Measurements from ENCODE around the gene SLC50A1.
A peak's percentile ranks its signal among the peaks of the same experiment; 100 is the strongest.

The SLC50A1 gene

GRCh38 chr1:155177192-155177917 is 41.7 kb downstream of the SLC50A1 start:
- Histone ChIP-seq H3K4me1 (ENCODE audit: control insufficient read depth, insufficient read depth, low read length) (no peaks in the 10 kb centered on the region), H3K27ac (ENCODE audit: extremely low read depth, low read depth, low read length) (no peak overlapping the region), H3K4me3 (ENCODE audit: low read depth, low read length) (no peak overlapping the region), H3K36me3 (ENCODE audit: control insufficient read depth in 2 of 2, insufficient read depth in 1 of 2, low read length in 2 of 2) (no peaks in the 10 kb centered on the region), H3K9me3 (ENCODE audit: control insufficient read depth, insufficient read depth, low read depth, low read length) (no peaks in the 10 kb centered on the region)
- POLR2A ChIA-PET, result interaction anchor here (1.0 to 1.4 kb wide), 3 partner anchors 17 to 145 kb away, joined by 3 to 11 read pairs (median 4); no protein-coding TSS in a partner anchor
- CTCF ChIA-PET, result interaction anchor here (0.5 to 4.3 kb wide), 13 partner anchors 9 to 1827 kb away, joined by 3 to 49 read pairs (median 4); partner anchors contain the start of gene THBS3
- TF ChIP-seq ZNF843 (tag by site-specific recombination; IDR thresholded peaks at IDR 0.05) (no peak), KLF7 (tag by site-specific recombination; IDR thresholded peaks at IDR 0.05; ENCODE audit: borderline replicate concordance) (no peak), PRDM10 (tag by site-specific recombination; IDR thresholded peaks at IDR 0.05) (no peak), ZNF416 (tag by site-specific recombination; IDR thresholded peaks at IDR 0.05) (no peak), HOXA7 (CRISPR knock-in tag; IDR thresholded peaks at IDR 0.05; ENCODE audit: borderline replicate concordance) (no peak), ZFP41 (tag by site-specific recombination; IDR thresholded peaks at IDR 0.05; ENCODE audit: borderline replicate concordance) (no peak), ZNF670 (tag by site-specific recombination; IDR thresholded peaks at IDR 0.05; ENCODE audit: low read depth) (no peak), ATF2 (tag by site-specific recombination; IDR thresholded peaks at IDR 0.05; ENCODE audit: low read depth) (no peak), ZSCAN30 (tag by site-specific recombination; IDR thresholded peaks at IDR 0.05) (no peak), FEZF1 (tag by site-specific recombination; IDR thresholded peaks at IDR 0.05) (no peak), BCL11A (tag by site-specific recombination; IDR thresholded peaks at IDR 0.05; ENCODE audit: low read depth) (no peak)

- no peak for TF ChIP-seq GLI4 (tag by site-specific recombination; IDR thresholded peaks at IDR 0.05)
- Histone ChIP-seq H3K9me3 (ENCODE audit: control insufficient read depth, insufficient read depth, low read depth, low read length) (no peaks in the 10 kb centered on the region), H3K27ac (ENCODE audit: extremely low read depth, low read depth, low read length) (no peak overlapping the region), H3K36me3 (ENCODE audit: control insufficient read depth in 2 of 2, insufficient read depth in 1 of 2, low read length in 2 of 2) (no peaks in the 10 kb centered on the region), H3K4me1 (ENCODE audit: control insufficient read depth, insufficient read depth, low read length) (no peaks in the 10 kb centered on the region), H3K4me3 (ENCODE audit: low read depth, low read length) (no peak overlapping the region)
- ChIA-PET POLR2A (interaction anchor here (1.0 to 1.4 kb wide), 3 partner anchors 16 to 144 kb away, joined by 3 to 11 read pairs (median 4); no protein-coding TSS in a partner anchor), CTCF (interaction anchor here (0.6 to 4.3 kb wide), 5 partner anchors 15 to 415 kb away, joined by 3 to 49 read pairs (median 7); no protein-coding TSS in a partner anchor)
Measured at GRCh38 chr1:155177918-155178281, 42.2 kb downstream of the SLC50A1 start.

GRCh38 chr1:155178441-155179111 is 42.9 kb downstream of the SLC50A1 start:
- Histone ChIP-seq H3K9me3 (ENCODE audit: control insufficient read depth, insufficient read depth, low read depth, low read length) (no peaks in the 10 kb centered on the region), H3K36me3 (ENCODE audit: control insufficient read depth in 2 of 2, insufficient read depth in 1 of 2, low read length in 2 of 2) (no peaks in the 10 kb centered on the region), H3K4me3 (ENCODE audit: low read depth, low read length) (no peak overlapping the region), H3K4me1 (ENCODE audit: control insufficient read depth, insufficient read depth, low read length) (no peaks in the 10 kb centered on the region), H3K27ac (ENCODE audit: extremely low read depth, low read depth, low read length) (no peak overlapping the region)
- TF ChIP-seq ZNF768 (tag by site-specific recombination; IDR thresholded peaks at IDR 0.05) (no peak), MZF1 (tag by site-specific recombination; IDR thresholded peaks at IDR 0.05; ENCODE audit: borderline replicate concordance) (no peak), ZNF148 (tag by site-specific recombination; IDR thresholded peaks at IDR 0.05; ENCODE audit: borderline replicate concordance) (no peak), ZSCAN18 (tag by site-specific recombination; IDR thresholded peaks at IDR 0.05) (no peak), BCL11A (tag by site-specific recombination; IDR thresholded peaks at IDR 0.05; ENCODE audit: low read depth) (peak; percentile 91), BCL11B (tag by site-specific recombination; IDR thresholded peaks at IDR 0.05; ENCODE audit: low read depth) (peak; percentile 97)
- POLR2A ChIA-PET, result no interaction called here
- CTCF ChIA-PET, result interaction anchor here (0.6 to 4.3 kb wide), 3 partner anchors 15 to 83 kb away, joined by 3 to 49 read pairs (median 7); no protein-coding TSS in a partner anchor

All from HEK293 (cell line).